ENCODE measurements around the gene ZNF862.

ZNF862 gene

GRCh38 chr7:149846436-149847046 is 8.4 kb downstream of the ZNF862 start:
- DNase-seq = no peak

- DNase-seq = no peak
Measured at GRCh38 chr7:149849174-149849573, 11.0 kb downstream of the ZNF862 start.

- DNase-seq = no peak
Measured at GRCh38 chr7:149850007-149850594, 11.9 kb downstream of the ZNF862 start.

- no peak for DNase-seq
Measured at GRCh38 chr7:149850716-149851115, 12.5 kb downstream of the ZNF862 start.

GRCh38 chr7:149851449-149851848 is 13.3 kb downstream of the ZNF862 start:
- DNase-seq = no peak

- DNase-seq = no peak
Measured at GRCh38 chr7:149853157-149853556, 15.0 kb downstream of the ZNF862 start.

DNA sequence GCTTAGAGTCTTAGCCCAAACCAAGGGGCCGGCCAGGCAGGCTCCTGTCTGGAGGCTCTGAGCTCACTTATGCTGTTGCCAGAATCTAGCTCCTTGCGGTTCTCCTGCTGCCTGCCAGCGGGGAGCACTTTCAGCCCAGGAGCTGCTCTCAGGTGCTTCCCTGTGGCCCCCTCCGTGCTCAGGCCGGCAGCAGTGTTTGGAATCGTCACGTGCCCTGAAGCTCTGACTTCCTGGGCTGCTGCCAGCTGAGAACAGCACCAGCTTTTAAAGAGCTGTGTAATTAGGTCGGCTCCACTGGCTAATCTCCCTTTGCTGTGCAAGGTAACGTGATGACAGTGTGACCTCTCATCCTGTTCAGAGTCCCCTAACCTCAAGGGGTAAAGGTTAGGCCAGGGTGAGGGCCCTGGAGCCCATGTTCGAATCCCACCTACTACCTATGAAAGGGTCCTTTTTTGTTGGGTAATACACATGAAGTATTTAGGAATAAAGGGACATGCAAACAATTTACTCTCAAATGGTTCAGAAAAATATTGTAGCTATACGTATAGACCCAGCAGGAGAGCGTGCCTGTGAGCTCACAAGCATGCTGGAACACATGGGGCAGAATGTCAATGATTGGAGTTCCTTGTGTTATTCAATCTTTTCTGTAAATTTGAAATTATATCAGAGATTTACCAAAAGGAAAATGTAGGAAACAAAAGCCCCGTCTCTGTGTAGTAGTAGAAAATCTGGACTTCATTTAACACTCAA is 16.6 kb downstream of the ZNF862 start:
- peak; percentile 96 for DNase-seq

DNA sequence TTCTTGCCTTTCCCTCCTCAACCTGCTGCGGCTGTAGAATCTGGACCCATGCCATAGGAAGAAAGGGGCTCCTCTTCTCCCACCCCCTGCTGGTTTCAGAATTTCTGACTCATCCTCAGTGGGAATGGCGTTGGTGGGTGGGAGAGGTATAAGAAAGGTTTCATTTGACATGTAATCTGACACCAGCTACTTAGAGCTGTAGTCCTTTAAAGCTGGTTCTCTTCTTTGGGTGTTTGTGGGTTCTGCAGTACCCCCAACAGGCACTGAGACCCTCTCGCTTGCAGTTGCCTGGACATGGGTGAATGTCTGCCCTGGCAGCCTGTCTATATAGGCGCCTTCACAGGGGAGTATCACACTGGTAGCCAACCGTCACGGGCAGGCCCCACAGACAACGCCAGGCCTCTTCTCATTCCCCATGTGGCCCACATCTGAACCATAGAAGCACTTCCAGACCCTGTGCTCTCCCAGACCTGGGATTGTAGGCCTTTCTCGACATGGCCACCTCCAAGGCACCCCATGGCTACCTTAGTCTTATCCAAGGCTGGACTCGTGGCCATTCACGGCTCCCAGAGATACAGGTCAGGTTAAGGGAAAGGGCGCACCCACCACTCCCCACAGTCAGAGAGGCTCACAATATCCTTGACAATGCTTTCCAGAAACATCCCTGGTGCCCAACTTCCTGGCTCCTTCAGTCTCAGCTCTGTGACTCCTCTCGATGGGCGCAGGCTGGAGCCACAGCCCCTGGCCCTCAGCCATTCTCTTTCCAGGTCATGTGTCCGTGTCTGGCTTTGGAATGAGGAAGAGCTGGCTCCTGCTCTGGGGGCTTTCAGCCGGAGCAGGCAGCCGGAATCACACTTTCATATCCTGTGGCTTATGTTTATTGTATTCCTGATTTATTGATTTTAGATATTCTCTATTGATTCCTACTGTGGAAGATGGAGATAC is 17.5 kb downstream of the ZNF862 start:
- peak; percentile 70 for DNase-seq

DNA sequence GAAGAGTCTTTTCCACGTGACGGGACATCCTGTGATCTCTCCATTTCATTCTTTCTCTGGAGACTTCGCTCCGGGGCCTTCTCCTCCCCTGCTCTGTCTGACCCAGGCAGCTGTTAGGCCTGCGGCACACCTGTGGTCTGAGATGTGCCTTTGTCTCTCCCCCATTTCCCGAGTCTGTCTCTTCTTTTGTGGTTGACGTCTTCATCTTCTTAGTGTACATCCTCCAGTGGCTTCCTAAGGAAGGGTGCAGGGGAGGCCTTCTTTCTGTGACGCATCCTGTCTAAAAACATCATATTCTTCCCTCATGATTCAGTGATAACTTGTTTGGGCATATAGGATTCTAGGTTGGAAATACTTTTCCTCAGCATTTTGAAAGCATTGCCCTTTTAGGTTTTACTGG is 18.4 kb downstream of the ZNF862 start:
- DNase-seq = no peak

- DNase-seq = no peak
Measured at GRCh38 chr7:149859369-149859768, 21.2 kb downstream of the ZNF862 start.

DNA sequence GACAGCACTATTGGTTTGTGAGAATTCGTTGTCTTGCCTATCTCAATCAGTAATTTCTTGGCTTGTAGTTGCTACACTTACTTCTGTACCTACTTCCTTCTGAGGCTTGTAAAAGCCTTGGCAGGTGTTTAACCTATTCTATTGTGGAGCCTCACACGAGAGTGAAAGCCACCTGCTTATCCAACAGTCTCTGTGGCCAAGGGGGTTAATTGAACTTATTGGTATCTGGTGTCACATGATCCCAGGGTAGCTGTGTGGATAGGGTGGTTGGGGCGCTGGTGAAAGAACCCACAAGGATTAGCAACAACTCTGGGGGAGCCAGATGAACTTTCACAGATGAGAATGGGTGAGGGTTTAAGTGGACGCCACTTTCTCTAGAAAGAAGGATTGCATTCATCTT is 21.7 kb downstream of the ZNF862 start:
- no peak for DNase-seq

GRCh38 chr7:149860821-149861727 is 22.9 kb downstream of the ZNF862 start:
- DNase-seq = no peak

GRCh38 chr7:149861728-149862045 is 23.5 kb downstream of the ZNF862 start:
- DNase-seq = no peak

DNA sequence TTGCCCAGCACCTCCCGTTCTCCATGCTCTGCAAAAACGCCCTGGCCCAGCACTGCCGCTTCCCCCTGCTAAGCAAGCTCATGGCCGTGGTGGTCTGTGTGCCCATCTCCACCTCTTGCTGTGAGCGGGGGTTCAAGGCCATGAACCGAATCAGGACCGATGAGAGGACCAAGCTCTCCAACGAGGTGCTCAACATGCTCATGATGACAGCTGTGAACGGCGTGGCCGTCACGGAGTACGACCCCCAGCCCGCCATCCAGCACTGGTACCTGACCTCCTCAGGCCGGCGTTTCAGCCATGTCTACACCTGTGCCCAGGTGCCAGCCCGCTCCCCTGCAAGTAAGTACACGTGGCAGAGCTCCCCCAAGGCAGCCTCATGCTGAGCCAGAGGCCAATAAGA is 24.0 kb downstream of the ZNF862 start:
- no peak for DNase-seq

- no peak for DNase-seq
Measured at GRCh38 chr7:149863500-149863899, 25.3 kb downstream of the ZNF862 start.

- no peak for DNase-seq
Measured at GRCh38 chr7:149864023-149864422, 25.8 kb downstream of the ZNF862 start.

GRCh38 chr7:149864751-149865150 is 26.6 kb downstream of the ZNF862 start:
- DNase-seq = no peak

DNA sequence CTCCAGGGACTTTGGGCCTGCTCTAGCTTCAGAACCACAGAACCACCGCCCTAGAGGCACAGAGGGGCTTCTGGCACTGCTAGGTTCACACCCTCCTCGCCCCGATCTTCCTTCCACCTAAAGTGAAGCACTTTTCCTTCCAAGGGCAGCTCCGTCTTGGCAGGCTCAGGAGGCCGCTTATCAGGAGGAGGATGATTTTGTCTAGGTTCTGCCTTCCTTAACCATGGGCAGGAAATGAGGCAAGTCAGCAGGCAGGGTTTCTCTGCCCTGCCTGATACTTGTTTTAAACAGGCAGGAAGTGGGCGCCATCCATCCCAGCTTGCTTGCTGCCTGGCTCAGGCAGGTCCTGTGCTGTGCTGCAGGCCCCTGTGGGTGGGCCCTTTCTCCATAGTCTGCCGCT is 27.3 kb downstream of the ZNF862 start:
- DNase-seq = no peak

GRCh38 chr7:149866139-149866778 is 28.1 kb downstream of the ZNF862 start:
- DNase-seq = no peak

GRCh38 chr7:149866779-149867447 is 28.7 kb downstream of the ZNF862 start:
- no peak for DNase-seq
